HL-60 (cell line): ENCODE results near the gene OTOS.

ENCODE experiments used
- CTCF ChIP-seq: IDR thresholded peaks from one replicate; pipeline ENCODE4 v1.5.1; 2011; ENCODE audit warnings: low read length, control low read depth, inconsistent platforms; ENCODE audit not compliant: insufficient read depth
- POLR2AphosphoS5 ChIP-seq: IDR thresholded peaks from 2 replicates; pipeline ENCODE4 v1.6.1; 2012; ENCODE audit warnings: low read depth

GRCh38 chr2:240114233-240114632 is 26.2 kb downstream of the OTOS start:
- no peak for TF ChIP-seq CTCF
- no peak for TF ChIP-seq POLR2AphosphoS5
